GM08714 (cell line): ENCODE results near the gene CIITA.

Experiments used
- H3K4me3 ChIP-seq: fragments of 200-500 bp; sonication (Bioruptor generic); 2 replicates; pipeline ENCODE4 v1.5.1; 2014; ENCODE audit warnings: mild to moderate bottlenecking, low read length, inconsistent platforms
- ZNF274 ChIP-seq: IDR thresholded peaks from 2 replicates; pipeline ENCODE4 v1.6.1; 2012; ENCODE audit warnings: mild to moderate bottlenecking, low read depth, low read length

The CIITA gene

DNA sequence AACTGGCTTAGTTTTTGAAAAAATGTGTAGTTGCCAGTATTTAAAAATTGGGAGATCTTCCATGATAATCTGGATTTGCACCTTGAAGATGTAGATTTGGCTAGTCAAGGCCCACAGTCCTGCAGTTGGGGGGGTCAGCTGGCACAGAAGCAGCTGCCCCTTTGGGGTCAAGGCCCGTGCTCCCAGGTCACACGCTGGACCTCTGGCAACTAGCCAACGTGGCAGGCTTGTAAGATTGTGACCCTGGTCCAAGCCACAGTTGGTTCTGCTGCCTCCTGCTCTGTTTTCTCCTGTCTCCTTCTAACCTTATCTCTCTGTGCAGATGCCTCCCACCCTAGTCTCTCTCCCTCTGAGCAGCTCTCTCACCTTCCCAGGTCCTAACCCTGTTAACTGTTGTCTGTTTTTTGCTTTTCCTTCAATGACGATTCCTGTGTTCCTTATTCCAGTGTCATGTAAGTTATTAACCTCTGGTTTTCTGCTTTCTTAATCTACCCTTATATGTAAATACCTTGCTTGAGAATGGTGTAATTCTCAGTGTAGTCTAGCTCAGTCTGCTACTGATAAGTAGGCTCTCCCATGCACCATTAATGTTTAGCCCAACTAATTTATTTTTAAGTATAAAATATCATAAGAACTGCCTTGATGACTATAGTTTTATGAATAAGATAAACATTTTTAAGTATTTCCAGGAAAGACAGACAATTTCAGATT, 95.3 kb downstream of the CIITA start:
- H3K4me3 ChIP-seq, result no peak overlapping the region
- no peak for TF ChIP-seq ZNF274

DNA sequence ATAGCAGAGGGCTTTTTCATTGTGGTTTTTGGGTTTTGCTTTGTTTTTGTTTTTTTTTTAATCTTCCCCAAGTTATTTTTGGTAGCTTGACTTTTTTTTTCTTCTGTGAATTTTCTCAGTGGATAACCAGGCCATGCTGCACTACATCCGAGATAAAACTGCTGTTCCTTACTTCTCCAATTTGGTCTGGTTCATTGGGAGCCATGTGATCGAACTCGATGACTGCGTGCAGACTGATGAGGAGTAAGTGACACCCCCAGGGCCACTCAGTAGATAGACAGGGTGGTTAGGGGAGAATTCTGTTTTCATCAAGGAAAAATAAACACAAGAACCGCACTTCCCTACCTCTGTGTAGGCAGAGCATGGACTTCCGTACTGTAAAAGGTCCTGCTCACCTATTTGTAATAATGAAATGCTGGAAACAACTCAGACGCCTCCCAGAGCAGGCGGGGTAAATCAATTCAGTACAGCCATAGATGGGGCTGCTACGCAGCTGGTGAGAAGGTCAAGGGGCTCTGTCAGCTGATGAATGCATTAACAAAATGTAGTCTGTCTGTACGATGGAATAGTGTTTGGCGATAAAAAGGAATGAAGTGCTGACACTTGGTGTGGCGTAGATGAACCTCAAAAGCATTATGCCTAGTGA, 95.9 kb downstream of the CIITA start:
- H3K4me3 ChIP-seq, result no peak overlapping the region
- no peak for TF ChIP-seq ZNF274

GRCh38 chr16:10976634-10977033, 99.6 kb downstream of the CIITA start:
- no peak for TF ChIP-seq ZNF274

DNA sequence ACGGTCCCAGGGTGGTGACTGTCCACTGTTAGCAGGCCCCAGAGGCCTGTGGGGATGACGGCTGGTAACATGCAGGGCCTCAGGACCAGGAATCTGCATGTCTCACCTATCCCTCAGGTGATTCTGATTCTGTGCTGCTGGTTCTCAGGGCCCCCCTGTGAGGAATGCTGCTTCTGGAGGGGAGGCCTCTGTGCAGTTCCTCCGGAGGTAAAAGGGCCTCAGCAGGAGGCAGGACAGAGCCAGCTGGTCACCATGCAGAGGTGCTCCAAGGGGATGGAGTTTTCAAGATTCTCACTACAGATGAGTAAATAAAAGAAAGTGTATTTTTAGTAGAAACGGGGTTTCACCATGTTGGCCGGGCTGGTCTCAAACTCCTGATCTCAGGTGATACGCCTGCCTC, 101.1 kb downstream of the CIITA start:
- TF ChIP-seq ZNF274, result no peak
- no peak overlapping the region for H3K4me3 ChIP-seq

More at GRCh38 chr16:10976634-10977033, 99.6 kb downstream of the CIITA start:
- no peak overlapping the region for H3K4me3 ChIP-seq

GRCh38 chr16:10978871-10979446, 102.0 kb downstream of the CIITA start:
- no peak overlapping the region for H3K4me3 ChIP-seq

DNA sequence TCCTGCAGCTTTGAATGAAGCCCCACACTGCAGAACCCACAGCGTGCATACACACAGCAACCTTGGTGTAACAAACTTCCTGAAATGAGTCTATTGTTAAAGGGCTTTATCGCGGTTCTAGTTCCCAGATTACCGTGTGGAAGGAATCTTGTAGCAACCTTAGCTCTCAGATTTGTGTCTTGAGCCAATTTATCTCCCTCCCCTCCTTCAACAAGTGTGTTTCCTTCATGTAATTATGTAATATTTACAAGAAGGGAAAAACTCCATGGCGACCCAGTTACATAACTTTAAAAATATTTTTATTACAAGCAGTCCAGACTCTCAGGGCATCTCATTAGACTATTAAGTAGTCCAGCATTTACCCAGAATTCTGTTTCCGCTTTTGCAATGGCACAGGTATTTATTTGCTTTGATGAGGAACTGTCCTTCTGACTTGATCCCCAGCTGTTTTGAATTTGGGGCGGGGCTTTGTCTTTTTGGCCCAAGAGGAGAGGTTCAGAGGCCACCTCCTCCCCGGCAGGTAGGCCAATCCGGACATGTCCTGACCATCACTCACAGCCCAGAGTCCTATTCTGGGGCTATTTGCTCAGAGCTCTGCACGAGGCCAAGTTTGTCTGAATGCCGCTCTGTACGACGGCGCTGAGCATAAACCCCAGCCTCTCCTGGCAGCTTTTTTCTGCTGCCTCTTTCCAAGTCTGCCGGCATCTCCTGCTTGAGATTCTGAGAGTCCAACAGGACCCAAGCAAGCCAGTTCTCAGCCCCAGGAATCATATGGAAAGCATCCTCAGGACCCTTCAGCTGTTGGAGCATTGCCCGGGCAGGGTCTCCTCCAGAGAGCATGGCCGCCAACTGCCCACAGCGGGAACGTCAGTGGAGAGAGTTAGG, 103.0 kb downstream of the CIITA start:
- no peak for TF ChIP-seq ZNF274
- H3K4me3 ChIP-seq, result no peak overlapping the region

More at GRCh38 chr16:10978871-10979446, 102.0 kb downstream of the CIITA start:
- TF ChIP-seq ZNF274, result no peak

GRCh38 chr16:10980813-10981212, 103.8 kb downstream of the CIITA start:
- no peak for TF ChIP-seq ZNF274

GRCh38 chr16:10981697-10982216, 104.8 kb downstream of the CIITA start:
- H3K4me3 ChIP-seq, result no peak overlapping the region
- TF ChIP-seq ZNF274, result no peak

More at GRCh38 chr16:10980813-10981212, 103.8 kb downstream of the CIITA start:
- no peak overlapping the region for H3K4me3 ChIP-seq

- H3K4me3 ChIP-seq, result no peak overlapping the region
- TF ChIP-seq ZNF274, result no peak
Measured at GRCh38 chr16:10982465-10983150, 105.6 kb downstream of the CIITA start.

- no peak overlapping the region for H3K4me3 ChIP-seq
- no peak for TF ChIP-seq ZNF274
Measured at GRCh38 chr16:10983159-10983558, 106.2 kb downstream of the CIITA start.

- no peak for TF ChIP-seq ZNF274
- H3K4me3 ChIP-seq, result no peak overlapping the region
Measured at GRCh38 chr16:10984509-10984908, 107.5 kb downstream of the CIITA start.
